ENCODE data around the gene AKR7A2. TPM values are rescaled to one million over a fixed set of nuclear protein-coding genes. Genes with fewer than 3 reads are reported as not detected.
A peak's percentile ranks its signal among the peaks of the same experiment; 100 is the strongest.
"Not testable (repeated sequence)": the region's sequence is repeated elsewhere in the genome, so short reads cannot be mapped to it uniquely, and the experiment has no call there.

The AKR7A2 gene
- total RNA-seq, 4 donors from 2014 or later = 45.4 to 80.2 (median 60.2) TPM

DNA sequence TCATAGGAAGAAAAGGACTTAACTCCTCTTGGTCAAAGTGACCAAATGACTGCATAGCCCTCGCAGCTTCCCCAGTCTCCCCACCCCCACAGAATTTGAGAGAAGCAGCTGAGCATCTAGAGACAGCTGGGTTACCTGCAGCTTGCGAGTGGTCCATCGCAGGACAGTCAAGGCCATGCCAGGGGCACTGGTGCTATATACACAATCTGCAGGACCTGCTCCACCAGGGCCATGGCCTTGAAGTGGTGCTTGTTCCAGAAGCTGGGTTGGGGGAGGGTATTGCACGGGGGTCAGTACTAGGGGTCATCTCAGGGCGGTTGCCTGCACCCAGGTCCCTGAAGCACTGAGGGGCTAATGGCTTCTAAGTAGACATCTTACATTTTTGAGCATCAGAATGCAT, 49.9 kb downstream of the AKR7A2 start:
- H3K4me1 ChIP-seq = no peaks in the 10 kb centered on the region
- intact Hi-C loops (cut with DNase I; ENCODE audit: low total_unique reads) (no loop called here), in situ Hi-C loops (cut with MboI; ENCODE audit: low sequenced_read_pairs in 4 of 4) (no loop called here)
- no peak overlapping the region for H3K4me3 ChIP-seq
- H3K36me3 ChIP-seq = peaks cover 0 to 37% of the 10 kb centered on the region in 2 donors
- no peaks in the 10 kb centered on the region for H3K9me3 ChIP-seq
- ATAC-seq (no peak), DNase-seq (no peak)
- TF ChIP-seq POLR2A (IDR thresholded peaks at IDR 0.05) = no peak
- TF ChIP-seq CTCF (IDR thresholded peaks at IDR 0.05 in 4 of 5, conservative IDR thresholded peaks at IDR 0.05 in 1 of 5) = no peak
- no peaks in the 10 kb centered on the region for H3K27me3 ChIP-seq
- H3K27ac ChIP-seq = no peak overlapping the region

DNA sequence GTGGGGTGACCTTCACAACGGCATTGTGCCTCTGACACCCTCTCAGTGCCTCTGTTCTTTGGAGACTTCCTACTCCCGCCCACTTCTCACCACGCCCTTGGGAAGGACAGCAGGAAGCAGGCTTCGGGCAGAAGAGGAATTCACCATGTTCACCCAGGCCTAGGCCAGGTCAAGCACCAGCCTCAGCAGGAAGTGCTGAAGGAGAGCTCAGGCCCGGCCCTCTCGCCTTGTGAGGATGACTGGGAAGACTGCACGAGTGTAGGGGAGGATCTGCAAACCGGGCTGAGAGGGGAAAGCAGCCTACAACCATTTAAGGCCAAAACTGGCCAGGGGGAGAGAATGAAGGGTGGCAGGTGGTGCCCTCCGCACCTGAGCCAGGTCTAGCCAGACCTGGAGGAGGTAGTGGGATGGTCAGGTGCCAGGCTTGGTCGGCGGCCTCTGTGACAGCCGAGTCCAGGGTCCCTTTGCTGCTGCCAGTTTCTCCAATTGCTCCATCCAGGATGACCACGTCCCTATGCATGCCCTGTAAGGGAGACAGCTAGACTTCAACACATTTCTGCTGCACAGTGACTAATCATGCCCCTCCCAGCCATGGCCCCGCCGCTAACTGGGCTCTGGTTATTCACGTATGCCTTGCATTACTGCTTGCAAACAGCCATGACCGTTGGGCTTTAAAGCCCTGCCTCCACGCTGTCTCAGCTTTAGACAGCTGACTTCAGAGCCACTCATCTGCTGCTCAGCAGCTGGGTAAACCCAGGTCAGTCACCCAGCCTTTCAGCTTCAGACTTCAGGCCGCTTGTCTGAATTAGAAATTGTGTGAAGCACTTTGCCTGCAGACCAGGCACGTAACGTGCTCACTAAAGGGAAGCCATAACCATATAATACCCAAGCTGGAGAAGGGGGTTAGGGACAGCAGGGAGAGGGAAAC, 51.5 kb downstream of the AKR7A2 start:
- Histone ChIP-seq H3K9me3 (no peaks in the 10 kb centered on the region), H3K27ac (no peak overlapping the region), H3K4me1 (no peaks in the 10 kb centered on the region), H3K27me3 (no peaks in the 10 kb centered on the region), H3K36me3 (peaks cover 0 to 53% of the 10 kb centered on the region in 2 donors), H3K4me3 (no peak overlapping the region)
- in situ Hi-C loops (cut with MboI; ENCODE audit: low sequenced_read_pairs in 4 of 4) (no loop called here), intact Hi-C loops (cut with DNase I; ENCODE audit: low total_unique reads) (no loop called here)
- TF ChIP-seq POLR2A (IDR thresholded peaks at IDR 0.05) = no peak
- TF ChIP-seq CTCF (IDR thresholded peaks at IDR 0.05 in 4 of 5, conservative IDR thresholded peaks at IDR 0.05 in 1 of 5) = no peak
- DNase-seq = no peak
- peak in 1 of 2 donors; percentile 51 for ATAC-seq

- TF ChIP-seq POLR2A (IDR thresholded peaks at IDR 0.05) = no peak
- no peak for TF ChIP-seq CTCF (IDR thresholded peaks at IDR 0.05 in 4 of 5, conservative IDR thresholded peaks at IDR 0.05 in 1 of 5)
- intact Hi-C loops (cut with DNase I; ENCODE audit: low total_unique reads) (no loop called here), in situ Hi-C loops (cut with MboI; ENCODE audit: low sequenced_read_pairs in 4 of 4) (no loop called here)
- Histone ChIP-seq H3K27me3 (no peaks in the 10 kb centered on the region), H3K36me3 (peaks cover 0 to 60% of the 10 kb centered on the region in 2 donors), H3K27ac (no peak overlapping the region), H3K9me3 (no peaks in the 10 kb centered on the region), H3K4me1 (peaks cover 6 to 10% of the 10 kb centered on the region in 2 donors), H3K4me3 (no peak overlapping the region)
- DNase-seq (no peak), ATAC-seq (no peak)
Observed at GRCh38 chr1:19258353-19258752, 53.6 kb downstream of the AKR7A2 start.

DNA sequence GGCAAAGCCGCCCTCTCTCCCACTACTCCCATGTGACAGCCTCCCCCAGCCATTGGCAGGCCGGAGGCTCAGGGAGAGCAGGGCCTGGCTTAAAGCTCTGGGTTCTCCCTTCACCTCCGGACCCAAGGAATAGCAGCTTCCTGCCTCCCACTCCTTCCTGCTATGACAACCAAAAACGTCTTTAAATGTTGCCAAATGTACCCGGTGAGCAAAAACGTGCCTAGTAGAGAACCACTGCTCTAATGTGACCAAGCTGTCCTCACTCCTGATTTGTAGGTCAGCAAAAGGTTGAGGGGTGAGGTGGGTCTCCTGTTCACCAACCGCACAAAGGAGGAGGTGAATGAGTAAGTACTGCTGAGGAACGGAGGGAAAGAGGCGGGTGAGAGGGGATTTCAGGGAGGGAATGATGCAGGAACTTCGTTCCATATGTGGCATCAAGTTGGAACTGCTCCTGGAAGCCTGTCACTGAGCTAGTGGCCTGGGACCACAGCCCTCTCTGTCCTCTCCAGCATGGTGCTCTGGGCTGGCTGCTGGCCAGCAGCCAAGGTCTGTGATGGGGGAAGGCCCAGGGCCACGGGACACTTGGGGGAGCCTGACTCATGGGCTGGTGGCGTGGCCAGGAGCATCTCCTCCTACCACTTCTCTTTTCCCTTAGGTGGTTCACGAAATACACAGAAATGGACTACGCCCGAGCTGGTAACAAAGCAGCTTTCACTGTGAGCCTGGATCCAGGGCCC, 54.6 kb downstream of the AKR7A2 start:
- DNase-seq (no peak), ATAC-seq (no peak)
- no peaks in the 10 kb centered on the region for H3K27me3 ChIP-seq
- no peak overlapping the region for H3K27ac ChIP-seq
- in situ Hi-C loops (cut with MboI; ENCODE audit: low sequenced_read_pairs in 4 of 4) (no loop called here), intact Hi-C loops (cut with DNase I; ENCODE audit: low total_unique reads) (no loop called here)
- TF ChIP-seq POLR2A (IDR thresholded peaks at IDR 0.05) (no peak), CTCF (IDR thresholded peaks at IDR 0.05 in 4 of 5, conservative IDR thresholded peaks at IDR 0.05 in 1 of 5) (no peak)
- no peaks in the 10 kb centered on the region for H3K9me3 ChIP-seq
- peaks cover 0 to 60% of the 10 kb centered on the region in 2 donors for H3K36me3 ChIP-seq
- H3K4me1 ChIP-seq = peaks cover 16 to 20% of the 10 kb centered on the region in 2 donors
- no peak overlapping the region for H3K4me3 ChIP-seq

GRCh38 chr1:19256301-19256700, 55.6 kb downstream of the AKR7A2 start:
- DNase-seq; H3K9me3 ChIP-seq; H3K4me3 ChIP-seq; ATAC-seq; H3K27ac ChIP-seq; intact Hi-C loops (cut with DNase I; ENCODE audit: low total_unique reads); in situ Hi-C loops (cut with MboI; ENCODE audit: low sequenced_read_pairs in 4 of 4); H3K27me3 ChIP-seq: not testable (repeated sequence)
- peaks cover 0 to 60% of the 10 kb centered on the region in 2 donors for H3K36me3 ChIP-seq
- H3K4me1 ChIP-seq = peaks cover 19 to 23% of the 10 kb centered on the region in 2 donors

All from gastrocnemius medialis (tissue), 4 donors.